ENCODE data around the gene ITGAE.
"Not testable (repeated sequence)": the region's sequence is repeated elsewhere in the genome, so short reads cannot be mapped to it uniquely, and the experiment has no call there.

Gene ITGAE

GRCh38 chr17:3727041-3727440 is 73.9 kb downstream of the ITGAE start:
- no peak for DNase-seq (ENCODE audit: low read depth)

- DNase-seq (ENCODE audit: low read depth): no peak
These were observed 76.5 kb downstream of the ITGAE start for GRCh38 chr17:3724378-3725077.

GRCh38 chr17:3723556-3724377 is 77.2 kb downstream of the ITGAE start, which contains the start of gene HASPIN:
Gene HASPIN, plus strand, starts transcription at chr17:3723903. Its CDS starts 33 bp downstream, at chr17:3723936.
- peak; percentile 67 for DNase-seq (ENCODE audit: low read depth)

- DNase-seq (ENCODE audit: low read depth): no peak
These were observed 77.8 kb downstream of the ITGAE start for GRCh38 chr17:3723188-3723555.

GRCh38 chr17:3722716-3723115 is 78.3 kb downstream of the ITGAE start:
- DNase-seq (ENCODE audit: low read depth): no peak

GRCh38 chr17:3719265-3719664 is 81.7 kb downstream of the ITGAE start:
- no peak for DNase-seq (ENCODE audit: low read depth)

- DNase-seq (ENCODE audit: low read depth): no peak
These were observed 82.8 kb downstream of the ITGAE start for GRCh38 chr17:3718201-3718600.

- no peak for DNase-seq (ENCODE audit: low read depth)
These were observed 85.7 kb downstream of the ITGAE start for GRCh38 chr17:3715296-3715695.

- no peak for DNase-seq (ENCODE audit: low read depth)
These were observed 88.1 kb downstream of the ITGAE start for GRCh38 chr17:3712811-3713463.

- DNase-seq (ENCODE audit: low read depth): no peak
These were observed 90.0 kb downstream of the ITGAE start for GRCh38 chr17:3710951-3711383.

- no peak for DNase-seq (ENCODE audit: low read depth)
These were observed 92.6 kb downstream of the ITGAE start for GRCh38 chr17:3708366-3708765.

GRCh38 chr17:3705718-3705984 is 95.3 kb downstream of the ITGAE start:
- not testable (repeated sequence) for DNase-seq (ENCODE audit: low read depth)

- no peak for DNase-seq (ENCODE audit: low read depth)
These were observed 95.9 kb downstream of the ITGAE start for GRCh38 chr17:3704931-3705717.

- DNase-seq (ENCODE audit: low read depth): not testable (repeated sequence)
These were observed 98.9 kb downstream of the ITGAE start for GRCh38 chr17:3702041-3702539.

GRCh38 chr17:3699951-3700350 is 101.0 kb downstream of the ITGAE start:
- no peak for DNase-seq (ENCODE audit: low read depth)

- DNase-seq (ENCODE audit: low read depth): no peak
These were observed 102.8 kb downstream of the ITGAE start for GRCh38 chr17:3698139-3698538.

- DNase-seq (ENCODE audit: low read depth): no peak
These were observed 103.9 kb downstream of the ITGAE start for GRCh38 chr17:3697103-3697476.

GRCh38 chr17:3695723-3696411 is 105.1 kb downstream of the ITGAE start, which contains the start of gene P2RX5:
Gene P2RX5, minus strand, starts transcription at chr17:3696155. Its CDS starts 150 bp downstream, at chr17:3696005.
- DNase-seq (ENCODE audit: low read depth): no peak

- no peak for DNase-seq (ENCODE audit: low read depth)
These were observed 105.8 kb downstream of the ITGAE start for GRCh38 chr17:3695129-3695722.

- DNase-seq (ENCODE audit: low read depth): no peak
These were observed 107.2 kb downstream of the ITGAE start for GRCh38 chr17:3693829-3694231.

- DNase-seq (ENCODE audit: low read depth): no peak
These were observed 107.8 kb downstream of the ITGAE start for GRCh38 chr17:3693141-3693540.
